H9 (cell line): ENCODE data around the gene C17orf107. TPM values are rescaled to one million over a fixed set of nuclear protein-coding genes. Genes with fewer than 3 reads are reported as not detected.
A peak's percentile ranks its signal among the peaks of the same experiment; 100 is the strongest.

Experiments used
- DNase-seq: peaks from one replicate; pipeline ENCODE4 v3.0.0-alpha.2; 2017
- H2AFZ ChIP-seq: one replicate; pipeline ENCODE4 v1.6.1; 2013; ENCODE audit warnings: mild to moderate bottlenecking, low read length, control low read depth, moderate library complexity
- H2AK5ac ChIP-seq: 2 replicates; pipeline ENCODE4 v1.6.1; 2013; ENCODE audit warnings: low read length, control low read depth, mixed read lengths; ENCODE audit not compliant: insufficient read length
- H2BK120ac ChIP-seq: one replicate; pipeline ENCODE4 v1.6.1; 2013; ENCODE audit warnings: low read depth, mild to moderate bottlenecking, low read length, control low read depth, inconsistent platforms; ENCODE audit not compliant: poor library complexity, severe bottlenecking
- H2BK12ac ChIP-seq: 2 replicates; pipeline ENCODE4 v1.6.1; 2013; ENCODE audit warnings: low read length, control low read depth, mixed read lengths, low read depth; ENCODE audit not compliant: insufficient read length
- H2BK15ac ChIP-seq: 2 replicates; pipeline ENCODE4 v1.6.1; 2013; ENCODE audit warnings: low read depth, low read length, control low read depth
- H2BK20ac ChIP-seq: one replicate; pipeline ENCODE4 v1.6.1; 2013; ENCODE audit warnings: low read depth, mild to moderate bottlenecking, low read length, control low read depth, inconsistent platforms; ENCODE audit not compliant: poor library complexity, severe bottlenecking
- H2BK5ac ChIP-seq: 2 replicates; pipeline ENCODE4 v1.6.1; 2013; ENCODE audit warnings: low read length, control low read depth, mixed read lengths; ENCODE audit not compliant: insufficient read length
- H3K14ac ChIP-seq: 2 replicates; pipeline ENCODE4 v1.6.1; 2013; ENCODE audit warnings: low read length, control low read depth; ENCODE audit not compliant: insufficient read depth
- H3K18ac ChIP-seq: 2 replicates; pipeline ENCODE4 v1.6.1; 2013; ENCODE audit warnings: low read depth, mild to moderate bottlenecking, mixed read lengths, low read length, control low read depth; ENCODE audit not compliant: insufficient read length
- H3K23ac ChIP-seq: 2 replicates; pipeline ENCODE4 v1.6.1; 2013; ENCODE audit warnings: low read length, control low read depth, mixed read lengths, low read depth; ENCODE audit not compliant: insufficient read length
- H3K23me2 ChIP-seq: 2 replicates; pipeline ENCODE4 v1.6.1; 2013; ENCODE audit warnings: low read depth, mild to moderate bottlenecking, mixed read lengths, low read length, control low read depth; ENCODE audit not compliant: insufficient read length, poor library complexity, severe bottlenecking
- H3K27ac ChIP-seq: 2 replicates; pipeline ENCODE4 v1.5.1; 2013; ENCODE audit warnings: low read length, control low read depth, mixed read lengths, low read depth; ENCODE audit not compliant: insufficient read length
- H3K27me3 ChIP-seq: 2 replicates; pipeline ENCODE4 v1.6.1; 2013; ENCODE audit warnings: low read length, control low read depth, inconsistent platforms; ENCODE audit not compliant: insufficient read depth
- H3K4ac ChIP-seq: 2 replicates; pipeline ENCODE4 v1.6.1; 2013; ENCODE audit warnings: low read depth, mild to moderate bottlenecking, control low read depth, inconsistent platforms, low read length, moderate library complexity
- H3K4me1 ChIP-seq: 2 replicates; pipeline ENCODE4 v1.6.1; 2013; ENCODE audit warnings: low read length, control low read depth, inconsistent platforms; ENCODE audit not compliant: insufficient read depth
- H3K4me2 ChIP-seq: 2 replicates; pipeline ENCODE4 v1.6.1; 2013; ENCODE audit warnings: low read length, control low read depth, mixed read lengths; ENCODE audit not compliant: insufficient read length, insufficient read depth
- H3K56ac ChIP-seq: 2 replicates; pipeline ENCODE4 v1.6.1; 2013; ENCODE audit warnings: low read depth, mild to moderate bottlenecking, mixed read lengths, low read length, control low read depth; ENCODE audit not compliant: insufficient read length
- H3K79me1 ChIP-seq: 2 replicates; pipeline ENCODE4 v1.6.1; 2013; ENCODE audit warnings: low read depth, mild to moderate bottlenecking, moderate library complexity, low read length, control low read depth, inconsistent platforms; ENCODE audit not compliant: insufficient read depth, poor library complexity, severe bottlenecking
- H3K79me2 ChIP-seq: 2 replicates; pipeline ENCODE4 v1.6.1; 2013; ENCODE audit warnings: low read length, control low read depth, inconsistent platforms; ENCODE audit not compliant: insufficient read depth
- H3K9ac ChIP-seq: 2 replicates; pipeline ENCODE4 v1.6.1; 2013; ENCODE audit warnings: low read length, control low read depth, mixed read lengths; ENCODE audit not compliant: insufficient read length; ENCODE audit errors: extremely low read depth
- H3K9me3 ChIP-seq: one replicate; pipeline ENCODE4 v1.6.1; 2013; ENCODE audit warnings: low read depth, low read length, inconsistent platforms; ENCODE audit not compliant: control insufficient read depth
- H3T11ph ChIP-seq: one replicate; pipeline ENCODE4 v1.6.1; 2013; ENCODE audit warnings: mild to moderate bottlenecking, low read length, control low read depth, inconsistent platforms
- H4K20me1 ChIP-seq: one replicate; pipeline ENCODE4 v1.6.1; 2013; ENCODE audit not compliant: control insufficient read depth, insufficient read length, insufficient read depth
- H4K5ac ChIP-seq: 2 replicates; pipeline ENCODE4 v1.6.1; 2013; ENCODE audit warnings: low read depth, mild to moderate bottlenecking, mixed read lengths, low read length, control low read depth; ENCODE audit not compliant: insufficient read length
- H4K8ac ChIP-seq: replicated peaks from 2 replicates; pipeline ENCODE4 v1.6.1; 2013; ENCODE audit warnings: low read length, control low read depth, mixed read lengths, low read depth; ENCODE audit not compliant: insufficient read length
- H4K91ac ChIP-seq: 2 replicates; pipeline ENCODE4 v1.6.1; 2013; ENCODE audit warnings: low read depth, mild to moderate bottlenecking, moderate library complexity, mixed read lengths, low read length, control low read depth; ENCODE audit not compliant: insufficient read length
- H3K27ac Mint-ChIP-seq, 3 experiments: 2 replicates in 2 of 3; 3 replicates in 1 of 3; pipeline ENCODE4 v1.8.0; 2020 to 2021; ENCODE audit warnings: mixed read lengths in 3 of 3, mild to moderate bottlenecking in 1 of 3, moderate library complexity in 1 of 3
- H3K27me3 Mint-ChIP-seq: 2 replicates; pipeline ENCODE4 v1.8.0; 2021; ENCODE audit warnings: low read depth, mild to moderate bottlenecking, moderate library complexity, mixed read lengths
- H3K36me3 Mint-ChIP-seq, 3 experiments: 2 replicates in 2 of 3; 3 replicates in 1 of 3; pipeline ENCODE4 v1.8.0; 2020 to 2021; ENCODE audit warnings: low read depth in 3 of 3, mixed read lengths in 3 of 3; ENCODE audit not compliant: insufficient read depth in 1 of 3
- H3K4me1 Mint-ChIP-seq, 2 experiments: 2 replicates each; pipeline ENCODE4 v1.8.0; 2020; ENCODE audit warnings: mixed read lengths in 2 of 2
- H3K4me3 Mint-ChIP-seq, 2 experiments: 2 replicates in 1 of 2; 3 replicates in 1 of 2; pipeline ENCODE4 v1.8.0; 2020 to 2021; ENCODE audit warnings: mild to moderate bottlenecking in 2 of 2, mixed read lengths in 2 of 2, moderate library complexity in 1 of 2
- H3K9me3 Mint-ChIP-seq, 2 experiments: 2 replicates in 1 of 2; 3 replicates in 1 of 2; pipeline ENCODE4 v1.8.0; 2020; ENCODE audit warnings: mild to moderate bottlenecking in 2 of 2, mixed read lengths in 2 of 2, moderate library complexity in 1 of 2
- CTCF ChIP-seq: fragments of 200-600 bp; sonication (generic); conservative IDR thresholded peaks from 3 replicates; pipeline ENCODE4 v1.8.0; 2021; ENCODE audit warnings: antibody characterized with exemption, mild to moderate bottlenecking
- WGBS: extraction: QIAGEN DNeasy Blood & Tissue Kit; methylation state at CpG from one replicate; pipeline ENCODE4 v1.1.7; 2013; ENCODE audit warnings: missing lambda C conversion rate, low lambda C conversion rate, mixed read lengths; ENCODE audit not compliant: insufficient read length; ENCODE audit errors: extremely low coverage; 5-methylcytosine and 5-hydroxymethylcytosine counted together
- total RNA-seq: library from RNA; stranded (reverse); gene quantifications from 2 replicates; pipeline ENCODE4 v1.2.1, GENCODE V29; 2021

Gene C17orf107
- total RNA-seq, 1 experiment from 2014 or later = 4.4 TPM

- Histone ChIP-seq H3K79me1 (peaks cover 1% of the 10 kb centered on the region), H2BK15ac (no peak overlapping the region), H4K8ac (no peak overlapping the region), H3K9ac (no peak overlapping the region), H3K4me1 (no peaks in the 10 kb centered on the region), H2BK120ac (no peak overlapping the region), H3K4me2 (no peak overlapping the region), H3K4ac (no peak overlapping the region), H2AK5ac (no peak overlapping the region), H3K23me2 (peaks cover under 1% of the 10 kb centered on the region), H2BK20ac (no peak overlapping the region), H4K91ac (no peak overlapping the region), H2AFZ (no peak overlapping the region), H3K18ac (no peak overlapping the region), H3K56ac (no peak overlapping the region), H4K5ac (no peak overlapping the region), H3K27ac (no peak overlapping the region), H3K23ac (no peak overlapping the region), H3K79me2 (no peaks in the 10 kb centered on the region; the same call in 1 of the 2 replicates), H3T11ph (no peak overlapping the region), H2BK5ac (no peak overlapping the region), H3K9me3 (no peaks in the 10 kb centered on the region), H3K14ac (no peak overlapping the region), H4K20me1 (peaks cover 3% of the 10 kb centered on the region), H2BK12ac (no peak overlapping the region), H3K27me3 (no peaks in the 10 kb centered on the region)
- H3K36me3 Mint-ChIP-seq = peaks cover 20 to 53% (median 31%) of the 10 kb centered on the region in 3 experiments
- H3K27ac Mint-ChIP-seq = peak overlapping the region in 1 of 3 experiments; percentile 78; a peak in 1 of 7 replicates
- H3K9me3 Mint-ChIP-seq = no peaks in the 10 kb centered on the region
- WGBS = no CpG with 5 or more reads among the region's 16 CpGs
- DNase-seq = no peak
- no peak for TF ChIP-seq CTCF
- H3K4me3 Mint-ChIP-seq = 0 out of 5 replicates have a peak overlapping the region, but pooled peaks of 1 of the 2 experiments have one; percentile 27
- H3K4me1 Mint-ChIP-seq = peaks cover 22 to 23% of the 10 kb centered on the region in 2 experiments
- H3K27me3 Mint-ChIP-seq = no peaks in the 10 kb centered on the region; the same call in 1 of the 2 replicates
Observed at GRCh38 chr17:4933646-4934045, 34.3 kb downstream of the C17orf107 start.
